ENCODE data around the gene KRT4. TPM values are rescaled to one million over a fixed set of nuclear protein-coding genes. Genes with fewer than 3 reads are reported as not detected.

The KRT4 gene
- total and polyA plus RNA-seq, 2 experiments from 2014 or later: not detected

DNA sequence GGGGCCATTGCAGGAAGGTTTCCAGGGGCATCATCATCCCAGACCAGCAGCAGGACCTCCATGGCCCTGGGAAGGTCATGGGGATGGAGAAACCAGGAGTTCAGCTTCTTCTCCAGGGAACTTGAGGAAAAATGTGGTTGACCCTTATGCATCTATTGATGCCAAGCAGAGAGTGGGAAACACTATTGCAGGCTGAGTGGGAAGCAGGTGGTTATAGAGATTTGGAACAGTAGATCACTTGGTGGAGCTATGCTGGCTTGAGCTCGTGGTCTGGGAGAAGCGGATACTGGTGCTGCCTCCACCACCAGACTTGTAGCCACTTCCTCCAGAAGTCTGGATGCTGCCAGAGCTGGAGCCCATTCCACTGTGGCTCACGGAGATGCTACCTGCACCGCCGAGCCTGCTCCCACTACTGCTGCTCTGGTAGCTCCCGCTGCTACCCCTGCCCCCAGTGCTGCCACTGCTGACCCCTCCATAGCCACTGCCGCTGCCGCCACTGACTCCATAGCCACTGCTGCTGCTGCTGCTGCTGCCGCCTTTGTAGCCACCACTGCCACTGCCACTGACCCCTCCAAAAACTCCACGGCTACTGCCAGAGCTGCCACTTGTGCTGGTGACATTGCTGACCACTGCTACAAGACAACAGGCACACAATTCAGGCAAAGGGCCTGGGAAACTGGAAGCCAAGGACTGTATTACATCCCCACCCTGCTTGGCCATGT, 45.3 kb downstream of the KRT4 start:
- no peak for TF ChIP-seq ETS1 (IDR thresholded peaks at IDR 0.05)
- Histone ChIP-seq H3K4me2 (no peak overlapping the region), H3K27me3 (ENCODE audit: insufficient read depth) (no peaks in the 10 kb centered on the region), H3F3A (replicated peaks; ENCODE audit: low read depth) (no peaks in the 10 kb centered on the region), H3K36me3 (ENCODE audit: insufficient read depth) (no peaks in the 10 kb centered on the region), H4K20me1 (replicated peaks; ENCODE audit: insufficient read depth) (no peaks in the 10 kb centered on the region), H3K4me1 (ENCODE audit: insufficient read depth) (no peaks in the 10 kb centered on the region), H3K4me3 (no peak overlapping the region), H2AFZ (no peak overlapping the region), H3K27ac (ENCODE audit: low read depth) (no peak overlapping the region), H3K79me2 (replicated peaks; ENCODE audit: insufficient read depth) (no peaks in the 10 kb centered on the region), H3K9me2 (ENCODE audit: insufficient read depth) (0 out of 2 replicates have a peak, but pooled peaks cover 6% of the 10 kb centered on the region)
- no peaks in the 10 kb centered on the region for H3K9me3 Mint-ChIP-seq
- no peak for ATAC-seq
- no peak overlapping the region for H3K27ac Mint-ChIP-seq
- H3K27me3 Mint-ChIP-seq (ENCODE audit: insufficient read depth, low read depth, poor library complexity): no peaks in the 10 kb centered on the region
- no peak for DNase-seq (ENCODE audit: low spot score)
- H3K4me1 Mint-ChIP-seq: no peaks in the 10 kb centered on the region
- no peaks in the 10 kb centered on the region for H3K36me3 Mint-ChIP-seq (ENCODE audit: low read depth)
- no peak overlapping the region for H3K4me3 Mint-ChIP-seq

DNA sequence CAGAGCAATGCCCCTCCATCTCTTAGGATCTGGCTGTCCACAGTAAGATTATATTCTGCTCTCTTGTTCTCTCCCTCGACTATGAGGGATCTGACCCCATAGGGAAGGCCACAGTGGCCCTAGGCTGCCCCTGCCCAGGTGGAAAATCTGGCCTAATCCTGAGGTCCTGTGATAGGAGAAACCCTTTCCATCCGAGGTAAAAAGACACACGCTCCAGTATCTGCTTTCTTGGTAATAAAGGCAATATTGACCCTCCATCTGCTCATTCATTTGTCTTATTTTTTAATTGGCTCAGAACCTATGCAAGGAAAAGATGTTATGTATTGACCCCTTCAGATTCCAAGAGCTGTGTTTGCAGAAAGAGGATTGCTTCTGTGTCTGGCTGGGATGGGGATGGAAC, 46.5 kb downstream of the KRT4 start:
- no peak for ATAC-seq
- H3K27me3 Mint-ChIP-seq (ENCODE audit: insufficient read depth, low read depth, poor library complexity): no peaks in the 10 kb centered on the region
- TF ChIP-seq NANOG (IDR thresholded peaks at IDR 0.05; ENCODE audit: borderline replicate concordance) (no peak), JUNB (IDR thresholded peaks at IDR 0.05; ENCODE audit: unreplicated experiment) (no peak), STAT1 (IDR thresholded peaks at IDR 0.05; ENCODE audit: unreplicated experiment) (no peak), EZH2 (IDR thresholded peaks at IDR 0.05; ENCODE audit: low read depth, unreplicated experiment) (no peak), ZNF331 (CRISPR knock-in tag; IDR thresholded peaks at IDR 0.05; ENCODE audit: low read depth) (no peak), REST (IDR thresholded peaks at IDR 0.05; ENCODE audit: unreplicated experiment) (no peak), ZNF114 (CRISPR knock-in tag; IDR thresholded peaks at IDR 0.05) (no peak), ETS1 (IDR thresholded peaks at IDR 0.05) (no peak), EZH2phosphoT487 (IDR thresholded peaks at IDR 0.05; ENCODE audit: unreplicated experiment) (no peak), CREB1 (CRISPR knock-in tag; IDR thresholded peaks at IDR 0.05; ENCODE audit: low read depth) (no peak), POLR2AphosphoS5 (IDR thresholded peaks at IDR 0.05; ENCODE audit: low read depth) (no peak)
- TF ChIP-seq, protein P1, sequence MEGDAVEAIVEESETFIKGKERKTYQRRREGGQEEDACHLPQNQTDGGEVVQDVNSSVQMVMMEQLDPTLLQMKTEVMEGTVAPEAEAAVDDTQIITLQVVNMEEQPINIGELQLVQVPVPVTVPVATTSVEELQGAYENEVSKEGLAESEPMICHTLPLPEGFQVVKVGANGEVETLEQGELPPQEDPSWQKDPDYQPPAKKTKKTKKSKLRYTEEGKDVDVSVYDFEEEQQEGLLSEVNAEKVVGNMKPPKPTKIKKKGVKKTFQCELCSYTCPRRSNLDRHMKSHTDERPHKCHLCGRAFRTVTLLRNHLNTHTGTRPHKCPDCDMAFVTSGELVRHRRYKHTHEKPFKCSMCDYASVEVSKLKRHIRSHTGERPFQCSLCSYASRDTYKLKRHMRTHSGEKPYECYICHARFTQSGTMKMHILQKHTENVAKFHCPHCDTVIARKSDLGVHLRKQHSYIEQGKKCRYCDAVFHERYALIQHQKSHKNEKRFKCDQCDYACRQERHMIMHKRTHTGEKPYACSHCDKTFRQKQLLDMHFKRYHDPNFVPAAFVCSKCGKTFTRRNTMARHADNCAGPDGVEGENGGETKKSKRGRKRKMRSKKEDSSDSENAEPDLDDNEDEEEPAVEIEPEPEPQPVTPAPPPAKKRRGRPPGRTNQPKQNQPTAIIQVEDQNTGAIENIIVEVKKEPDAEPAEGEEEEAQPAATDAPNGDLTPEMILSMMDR (conservative IDR thresholded peaks at IDR 0.05; ENCODE audit: low read depth in 2 of 2): no peak

More for the DNA sequence above, 46.5 kb downstream of the KRT4 start:
- Mint-ChIP-seq H3K9me3 (peaks cover 3% of the 10 kb centered on the region; the same call in 1 of the 3 replicates), H3K4me1 (no peaks in the 10 kb centered on the region), H3K4me3 (no peak overlapping the region), H3K27ac (no peak overlapping the region), H3K36me3 (ENCODE audit: low read depth) (no peaks in the 10 kb centered on the region)
- Histone ChIP-seq H3K4me2 (no peak overlapping the region), H3F3A (replicated peaks; ENCODE audit: low read depth) (no peaks in the 10 kb centered on the region), H4K20me1 (replicated peaks; ENCODE audit: insufficient read depth) (no peaks in the 10 kb centered on the region), H3K27me3 (ENCODE audit: insufficient read depth) (no peaks in the 10 kb centered on the region), H3K27ac (ENCODE audit: low read depth) (no peak overlapping the region), H3K79me2 (replicated peaks; ENCODE audit: insufficient read depth) (no peaks in the 10 kb centered on the region), H2AFZ (no peak overlapping the region), H3K36me3 (ENCODE audit: insufficient read depth) (no peaks in the 10 kb centered on the region), H3K4me3 (no peak overlapping the region), H3K9me2 (ENCODE audit: insufficient read depth) (0 out of 2 replicates have a peak, but pooled peaks cover 6% of the 10 kb centered on the region), H3K4me1 (ENCODE audit: insufficient read depth) (no peaks in the 10 kb centered on the region)
- DNase-seq (ENCODE audit: low spot score): no peak
